Measurements from ENCODE around the gene NEGR1. TPM values are rescaled to one million over a fixed set of nuclear protein-coding genes. Genes with fewer than 3 reads are reported as not detected.

The NEGR1 gene
- total RNA-seq, 1 donor from 2014 or later, result 40.9 TPM

DNA sequence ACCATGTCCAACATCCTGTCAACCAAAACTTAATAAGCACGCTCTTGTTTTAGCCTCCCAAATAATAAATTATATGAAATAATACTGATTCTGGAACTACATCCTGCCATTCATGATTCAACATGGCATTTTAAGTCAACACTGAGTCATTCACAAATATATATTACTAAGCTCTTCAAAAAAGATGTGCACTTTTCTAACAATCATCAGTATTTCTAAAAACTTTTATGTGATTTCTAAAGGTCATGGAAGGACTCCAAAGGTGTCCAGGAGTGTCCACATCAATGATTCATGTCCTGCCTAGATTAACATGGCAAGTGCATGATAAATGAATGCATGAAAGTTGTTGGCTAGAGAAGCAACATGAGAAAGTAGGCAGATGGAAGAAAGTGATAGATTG lies 51.6 kb downstream of the NEGR1 start:
- no peak for DNase-seq

DNA sequence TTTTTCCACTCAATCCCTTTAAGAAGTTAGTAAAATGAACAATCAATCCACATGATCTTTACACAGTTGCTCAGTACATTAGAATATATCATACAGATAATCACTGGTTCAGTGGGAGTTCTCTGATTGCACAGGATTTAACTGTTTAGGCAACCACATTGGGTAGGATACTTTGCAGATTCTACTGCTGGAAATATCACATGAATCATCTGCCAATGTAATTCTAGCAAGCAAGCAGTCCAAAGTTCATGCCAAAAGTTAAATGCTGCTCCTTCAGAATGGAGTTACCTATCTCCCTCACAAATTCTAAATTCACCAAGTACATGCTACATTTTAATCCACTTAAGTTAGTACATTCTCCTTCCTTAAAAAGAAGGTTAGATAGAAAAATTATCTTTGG lies 52.4 kb downstream of the NEGR1 start:
- DNase-seq, result no peak

DNA sequence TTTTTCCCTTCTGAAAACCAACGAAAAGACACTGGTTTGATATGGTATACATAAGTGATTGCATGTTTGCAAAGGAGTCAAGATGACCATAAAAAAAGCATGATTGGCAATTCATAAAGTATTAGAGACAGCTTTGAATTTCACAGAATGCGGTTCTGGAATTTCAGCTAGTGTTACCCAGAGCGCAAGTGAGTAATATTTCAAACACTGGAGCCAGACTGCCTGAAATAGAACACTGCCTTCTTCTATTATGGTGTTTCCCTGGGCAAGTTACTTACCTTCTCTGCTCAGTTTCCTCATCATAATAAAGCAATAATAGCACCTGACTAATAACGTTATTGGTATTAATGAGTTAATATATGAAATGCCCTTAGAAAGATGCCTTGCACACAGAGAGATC lies 54.7 kb downstream of the NEGR1 start:
- no peak for DNase-seq

DNA sequence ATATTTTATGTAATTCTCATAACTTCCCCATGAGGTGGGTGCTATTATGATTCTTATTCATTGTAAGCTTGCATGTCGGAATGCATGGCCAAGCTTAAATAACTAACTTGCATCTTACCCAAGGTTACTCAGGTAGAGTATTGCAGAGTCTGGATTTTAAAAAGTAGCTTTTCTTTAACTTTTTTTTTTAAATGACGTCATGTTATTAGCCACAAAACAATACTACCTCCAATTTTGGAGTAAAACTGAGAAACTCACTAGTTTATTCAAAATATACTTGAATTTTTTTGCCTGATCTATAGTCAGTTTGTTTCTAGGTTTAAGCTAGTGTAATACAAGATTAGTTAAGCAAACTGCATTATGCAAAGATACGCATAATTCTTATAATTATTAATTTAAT lies 57.8 kb downstream of the NEGR1 start:
- DNase-seq, result no peak

DNA sequence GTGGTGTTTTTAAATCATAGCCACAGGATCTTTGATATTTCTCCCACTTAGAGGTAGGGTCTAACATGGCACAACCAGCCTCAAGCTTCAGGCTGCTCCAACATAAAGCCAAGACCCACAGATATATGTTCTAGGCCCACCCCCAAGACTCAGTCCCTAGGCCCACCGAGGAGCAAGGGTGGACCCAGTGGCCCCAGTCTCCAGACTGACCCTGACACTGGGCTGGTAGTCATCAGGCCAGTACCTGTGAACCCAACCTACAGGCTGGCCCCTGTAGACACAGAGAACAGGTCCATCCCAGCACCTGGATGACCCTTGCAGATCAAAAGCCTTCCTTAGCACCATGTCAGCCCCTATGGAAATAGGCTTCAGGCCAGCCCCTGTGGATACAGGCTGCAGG lies 60.5 kb downstream of the NEGR1 start:
- DNase-seq, result no peak

DNA sequence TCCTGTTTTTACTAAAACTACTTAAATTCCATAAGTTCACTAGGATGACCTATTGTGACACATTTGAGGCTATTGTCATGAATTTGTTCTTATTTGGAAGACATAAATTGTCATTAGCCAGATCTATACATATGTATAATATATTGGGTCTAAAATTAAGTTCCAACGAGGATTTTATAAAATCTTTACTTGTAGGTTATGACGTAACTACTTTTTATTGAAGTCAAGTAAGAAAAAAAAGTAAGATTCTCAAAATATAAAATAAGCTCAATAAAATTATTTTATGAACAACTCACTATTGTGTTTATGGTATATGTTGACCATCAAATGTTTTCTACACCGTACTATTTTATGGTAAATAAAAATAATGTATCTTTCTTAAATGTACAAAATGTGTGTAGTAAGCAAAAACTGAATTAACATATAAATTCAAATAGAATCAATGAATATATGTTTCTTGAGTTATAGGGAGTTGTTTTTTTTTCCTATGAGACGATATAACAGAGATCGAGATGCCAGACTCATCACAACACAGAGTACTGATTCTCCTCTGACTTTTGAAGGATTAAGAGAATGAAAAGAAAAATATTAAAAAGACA lies 64.1 kb downstream of the NEGR1 start:
- DNase-seq, result no peak

DNA sequence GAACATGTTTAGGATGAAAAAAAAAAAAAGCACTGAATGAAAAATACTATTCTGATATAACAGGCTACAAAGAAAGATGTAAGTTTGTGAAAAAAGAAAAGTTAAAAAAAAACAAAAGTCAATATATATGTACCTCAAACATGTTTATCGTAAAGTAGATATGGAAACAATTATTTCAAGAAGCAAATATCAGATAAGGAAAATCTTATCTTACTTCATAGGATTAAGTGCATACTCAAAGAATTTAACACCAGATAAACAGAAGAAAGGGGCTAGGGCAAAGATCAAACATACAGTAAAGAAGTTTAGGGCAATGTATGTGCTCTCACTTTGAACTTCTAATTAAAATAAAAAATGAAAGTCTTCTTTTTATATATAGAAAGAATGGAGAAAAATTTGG lies 75.3 kb downstream of the NEGR1 start:
- DNase-seq, result no peak

DNA sequence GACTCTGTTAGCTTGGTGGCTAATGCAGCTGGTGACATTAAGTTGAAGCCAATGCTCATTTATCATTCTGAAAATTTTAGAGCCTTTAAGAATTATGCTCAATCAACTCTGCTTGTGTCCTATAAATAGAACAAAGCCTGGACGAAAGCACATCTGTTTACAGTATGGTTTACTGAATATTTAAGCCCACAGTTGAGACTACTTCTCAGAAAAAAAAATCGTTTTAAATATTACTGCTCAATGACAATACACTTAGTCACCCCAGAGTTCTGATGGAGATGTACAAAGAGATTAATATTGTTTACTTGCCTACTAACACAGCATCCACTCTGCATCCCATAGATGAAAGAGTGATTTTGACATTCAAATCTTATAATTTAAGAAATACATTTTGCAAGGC lies 79.6 kb downstream of the NEGR1 start:
- DNase-seq, result no peak

DNA sequence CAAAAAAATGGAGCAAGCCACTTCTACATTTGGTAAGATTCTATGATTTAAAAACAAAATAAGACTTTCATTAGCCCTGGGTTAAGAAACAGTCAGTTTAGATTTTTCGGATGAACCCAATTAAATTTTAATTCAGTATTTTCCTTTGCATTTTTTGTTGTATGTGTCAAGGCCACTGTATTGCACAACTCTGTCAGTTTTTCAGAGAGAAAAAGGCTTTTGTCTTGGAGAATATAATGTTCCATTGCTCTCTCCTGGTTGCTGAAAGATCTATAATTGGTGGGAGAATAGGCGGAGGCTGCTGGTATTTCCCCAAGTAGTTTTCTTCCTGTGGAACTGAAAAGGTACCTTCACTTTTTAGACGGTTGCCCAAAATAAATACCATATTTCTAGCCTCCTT lies 84.6 kb downstream of the NEGR1 start:
- DNase-seq, result no peak

DNA sequence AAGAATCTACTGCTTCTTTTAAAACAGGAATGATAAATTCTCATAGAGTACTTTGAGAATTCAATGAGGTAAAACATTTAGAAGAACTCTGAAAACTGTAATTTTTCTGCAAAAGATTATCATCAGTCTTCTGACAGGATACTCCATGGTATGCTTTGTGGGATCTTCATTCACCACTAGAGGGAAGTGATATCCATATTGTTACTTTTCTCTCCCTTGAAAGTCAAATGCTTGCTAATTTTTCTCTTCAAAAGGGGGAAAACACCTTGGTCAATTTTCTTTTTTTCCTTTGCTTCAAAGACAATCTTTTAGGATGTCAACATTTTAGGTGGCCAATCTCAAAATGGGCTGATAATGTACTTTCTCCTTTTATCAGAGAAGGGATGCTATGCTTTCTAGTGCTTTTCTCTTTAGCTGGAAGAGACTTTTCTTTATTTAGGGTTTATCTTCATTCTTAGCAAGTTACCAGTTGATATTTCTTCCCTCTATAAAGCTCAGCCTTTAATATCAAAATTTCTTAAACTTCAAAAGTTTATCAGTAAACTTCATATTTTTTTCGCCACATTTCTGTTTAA lies 95.5 kb downstream of the NEGR1 start:
- DNase-seq, result no peak

DNA sequence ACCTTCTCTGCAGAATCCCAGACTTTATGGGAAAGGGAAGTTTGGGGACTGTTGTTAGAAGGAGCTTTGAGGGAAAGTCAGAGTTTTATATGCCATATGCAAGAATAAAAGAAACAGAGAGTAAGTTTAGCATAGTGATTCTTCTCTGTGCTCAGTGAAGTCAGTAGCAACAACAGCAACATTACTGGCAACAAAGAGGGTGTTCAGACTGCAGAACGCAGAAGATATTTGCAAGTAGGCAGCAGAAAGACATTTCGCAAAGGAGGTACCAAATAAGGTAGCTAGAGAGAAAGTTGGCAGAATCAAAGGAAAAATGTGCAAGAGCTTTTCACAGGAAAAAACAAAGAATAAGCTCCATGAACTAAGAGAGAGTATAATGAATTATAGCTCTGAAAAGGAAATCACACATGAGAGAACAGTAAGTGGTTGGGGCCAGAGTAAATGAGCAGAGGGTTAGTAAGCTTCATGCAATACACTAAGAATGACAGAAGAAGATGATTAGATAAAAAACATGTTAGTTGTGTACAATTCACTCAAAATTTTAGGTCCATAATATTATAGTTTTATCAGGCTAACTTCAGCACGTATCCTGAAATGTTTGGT lies 98.1 kb downstream of the NEGR1 start:
- DNase-seq, result no peak

DNA sequence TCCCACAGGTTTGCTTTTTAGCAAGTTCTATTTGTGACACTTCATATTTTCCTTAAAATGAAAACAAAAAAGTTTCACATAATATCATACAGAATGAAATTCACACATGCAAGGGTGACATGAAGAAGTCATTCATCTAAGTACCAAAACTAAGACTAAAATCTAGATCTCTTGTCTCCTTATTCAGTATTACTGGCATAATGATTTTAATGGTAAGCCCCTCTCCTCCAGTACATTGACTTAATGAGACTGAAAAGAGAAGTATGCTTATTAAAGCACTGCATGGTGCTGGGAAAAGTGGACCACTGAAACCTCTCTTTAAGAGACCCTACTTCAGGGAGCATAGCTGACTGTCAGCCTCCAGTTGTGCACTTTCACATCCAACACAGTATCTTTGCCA lies 99.5 kb downstream of the NEGR1 start:
- DNase-seq, result no peak

DNA sequence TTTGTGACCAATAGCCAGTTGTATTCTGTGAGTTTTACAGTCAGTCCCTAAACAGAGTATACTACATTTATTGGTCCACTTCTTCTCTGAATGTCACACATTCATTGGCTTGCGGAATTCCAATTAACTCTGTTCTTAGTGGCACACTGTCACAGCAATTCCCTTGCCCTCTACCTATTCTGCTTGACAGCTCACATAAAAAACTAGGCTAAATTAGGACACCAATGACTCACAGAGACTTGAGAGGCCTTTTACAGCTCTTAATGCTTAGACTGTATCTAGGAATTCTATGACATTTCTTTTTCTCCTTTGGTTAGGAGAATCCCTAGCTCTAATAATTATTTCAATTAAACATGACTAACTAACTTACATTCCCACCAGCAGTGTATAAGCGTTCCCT lies 104.1 kb downstream of the NEGR1 start:
- DNase-seq, result no peak

DNA sequence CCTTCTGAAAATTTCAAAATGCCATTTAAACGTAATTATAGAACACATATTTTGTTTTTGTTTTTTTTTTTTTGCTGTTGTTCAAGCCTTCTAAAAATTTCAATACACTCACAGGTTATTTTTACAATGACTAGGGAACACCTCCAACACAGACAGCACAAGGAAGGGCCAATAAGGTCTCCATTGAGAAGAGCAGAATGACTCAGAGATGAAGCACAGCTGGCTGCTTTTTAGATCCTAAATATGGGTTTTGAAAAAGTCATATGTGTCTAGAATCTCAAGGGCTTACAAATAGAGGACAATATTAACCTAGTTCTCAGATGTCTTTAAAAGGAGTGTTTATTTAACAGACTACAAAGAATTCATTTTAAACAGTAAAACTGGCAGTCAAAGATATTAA lies 104.6 kb downstream of the NEGR1 start:
- no peak for DNase-seq

DNA sequence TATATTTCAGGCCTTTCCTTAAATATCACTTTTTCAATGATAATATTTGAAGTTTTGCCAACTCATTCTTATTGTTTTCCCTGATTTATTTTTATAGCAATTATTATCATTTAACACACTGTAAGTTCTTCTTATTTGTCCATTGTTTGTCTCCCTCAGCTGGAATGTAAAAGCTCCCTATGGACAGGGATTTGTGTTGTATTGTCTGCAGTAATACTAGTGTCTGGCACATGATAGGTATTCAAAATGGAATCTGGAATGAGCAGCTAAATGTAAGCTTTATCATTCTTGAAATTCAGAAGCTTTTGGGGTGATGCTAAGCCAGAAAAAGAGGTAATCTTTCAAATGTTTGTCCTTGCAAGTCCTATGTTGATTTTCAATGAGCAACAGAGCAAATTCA lies 112.1 kb downstream of the NEGR1 start:
- DNase-seq, result no peak

DNA sequence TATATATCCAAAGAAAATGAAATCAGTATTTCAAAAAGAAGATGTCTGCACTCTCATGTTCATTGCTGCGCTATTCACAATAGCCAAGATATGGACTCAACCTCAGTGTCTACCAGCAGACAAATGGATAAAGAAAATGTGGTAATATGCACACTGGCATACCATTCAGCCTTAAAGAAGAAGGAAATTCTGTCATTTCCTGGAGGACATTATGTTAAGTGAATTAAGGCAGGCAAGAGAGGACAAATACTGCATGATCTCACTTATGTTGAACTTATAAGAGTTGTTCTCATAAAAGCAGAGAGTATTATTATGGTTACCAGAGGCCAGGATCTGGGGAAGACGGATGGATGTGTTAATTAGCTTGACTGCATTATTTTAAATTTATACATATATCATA lies 115.9 kb downstream of the NEGR1 start:
- DNase-seq, result no peak

DNA sequence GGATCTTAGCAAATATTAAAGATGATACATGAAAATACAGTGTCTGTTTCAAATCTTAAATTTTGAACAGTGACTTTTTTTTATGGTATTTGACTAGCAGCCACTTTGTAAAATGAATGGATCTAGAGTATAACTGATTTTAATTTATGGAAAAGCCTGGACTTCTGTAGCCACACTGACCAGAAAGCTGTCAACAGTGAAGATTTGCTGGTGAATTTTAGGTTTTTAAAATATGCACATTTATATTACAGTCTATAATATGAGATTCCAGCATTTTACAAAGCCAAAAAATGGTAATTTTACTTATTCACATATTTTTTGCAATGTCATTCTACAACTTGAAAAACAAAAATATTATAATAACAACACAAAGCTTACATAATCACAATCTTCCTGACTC lies 131.8 kb downstream of the NEGR1 start:
- DNase-seq, result no peak

DNA sequence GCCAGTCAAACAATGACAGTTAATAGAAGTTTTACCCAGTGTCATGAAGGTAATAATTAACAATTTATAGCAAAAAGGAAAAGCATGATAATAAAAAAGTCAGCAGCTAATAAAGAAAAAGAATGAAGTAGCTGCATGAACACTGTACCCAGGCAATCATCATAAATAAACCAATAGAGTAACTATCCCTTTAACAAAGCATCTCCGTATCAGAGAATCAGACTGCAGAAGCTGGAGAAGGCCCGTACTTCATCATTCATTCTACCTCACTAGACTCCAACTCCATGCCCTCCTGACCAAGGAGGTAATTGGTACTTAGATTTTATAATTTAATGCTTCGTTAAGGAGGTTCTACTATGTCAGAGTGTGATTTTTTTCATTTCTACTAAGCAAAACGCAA lies 140.5 kb downstream of the NEGR1 start:
- no peak for DNase-seq

DNA sequence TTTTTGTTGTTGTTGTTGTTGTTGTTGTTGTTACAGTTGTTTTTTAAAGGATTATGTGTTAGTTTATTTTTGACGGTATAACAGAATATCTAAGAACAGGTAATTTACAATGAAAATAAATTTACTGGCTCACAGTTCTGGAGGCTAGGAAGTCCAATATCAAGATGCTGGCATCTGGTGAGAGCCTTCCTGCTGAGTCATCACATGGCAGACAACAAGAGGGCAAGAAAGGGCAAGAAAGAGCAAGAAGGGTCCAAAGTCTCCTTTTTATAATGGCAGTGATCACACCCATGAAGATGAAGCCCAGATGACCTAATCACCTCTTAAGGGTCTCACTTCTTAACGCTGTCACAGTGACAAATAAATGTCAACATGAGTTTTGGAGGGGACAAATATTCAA lies 142.1 kb downstream of the NEGR1 start:
- no peak for DNase-seq

DNA sequence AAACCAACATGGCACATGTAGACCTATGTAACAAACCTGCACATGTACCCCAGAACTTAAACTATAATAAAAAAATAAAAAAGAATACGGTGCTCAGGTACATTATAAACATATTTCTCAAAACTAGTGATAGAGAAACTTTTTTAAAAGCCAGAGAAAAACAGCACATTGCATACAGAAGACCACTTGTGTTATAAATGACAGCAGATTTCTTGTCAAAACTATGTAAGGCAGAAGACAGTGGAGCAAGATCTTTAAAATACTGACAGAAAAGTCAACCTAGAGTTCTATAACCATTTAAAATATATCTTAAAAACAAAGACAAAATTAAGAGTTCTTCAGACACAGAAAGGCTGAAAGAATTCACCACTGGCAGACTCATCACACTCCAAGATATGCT lies 144.7 kb downstream of the NEGR1 start:
- no peak for DNase-seq

DNA sequence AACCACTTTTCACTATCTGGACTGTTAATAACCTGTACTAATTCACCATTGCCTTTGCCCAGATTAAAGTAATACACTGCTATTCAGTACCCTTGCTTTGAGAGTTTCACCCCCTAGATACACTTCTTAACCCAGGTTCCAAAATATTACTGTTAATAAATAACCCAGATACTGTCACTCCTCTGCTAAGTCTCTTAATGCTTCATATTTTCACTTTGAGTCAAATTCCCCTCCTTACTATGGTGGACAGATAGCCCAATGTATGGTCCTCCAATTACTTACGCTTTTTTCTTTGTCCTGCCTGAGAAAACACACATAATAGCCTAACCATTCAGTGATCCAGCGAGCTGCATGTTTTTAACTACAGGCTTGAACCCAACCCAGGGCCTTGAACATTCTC lies 152.5 kb downstream of the NEGR1 start:
- no peak for DNase-seq

DNA sequence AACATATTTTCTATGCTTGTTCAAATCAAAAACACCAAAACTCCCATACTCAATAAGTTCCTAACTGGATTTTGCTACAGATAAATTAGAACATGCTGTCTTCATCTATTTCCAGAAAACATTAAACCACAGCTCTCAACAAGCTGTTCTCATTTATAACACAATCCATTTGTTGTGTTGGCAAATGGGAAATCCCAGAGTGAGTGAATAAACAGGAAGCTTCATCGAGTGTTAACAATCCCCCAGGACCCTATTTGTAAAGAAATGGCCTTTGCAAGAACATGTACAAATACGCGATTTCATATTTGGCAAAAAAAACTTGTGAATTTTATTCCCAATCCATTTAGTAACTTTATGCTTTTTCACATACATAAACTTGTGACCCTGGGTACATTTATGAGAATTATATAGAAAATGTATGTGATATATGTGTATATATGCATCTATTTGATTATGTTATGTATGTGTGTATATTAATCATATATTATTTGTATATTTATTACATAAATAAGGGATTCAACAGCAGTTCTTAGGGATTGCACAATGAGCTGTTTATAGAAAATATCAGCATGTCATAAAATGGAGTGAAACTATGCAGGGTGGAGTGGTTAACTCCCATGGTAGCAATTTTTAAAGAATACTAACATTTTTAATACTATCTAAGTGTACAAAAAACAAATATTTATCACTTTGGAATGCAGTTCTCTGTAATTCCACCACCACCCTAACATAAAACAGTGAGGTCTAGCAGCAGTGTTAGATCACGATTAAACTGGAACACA lies 160.0 kb downstream of the NEGR1 start:
- DNase-seq, result no peak

DNA sequence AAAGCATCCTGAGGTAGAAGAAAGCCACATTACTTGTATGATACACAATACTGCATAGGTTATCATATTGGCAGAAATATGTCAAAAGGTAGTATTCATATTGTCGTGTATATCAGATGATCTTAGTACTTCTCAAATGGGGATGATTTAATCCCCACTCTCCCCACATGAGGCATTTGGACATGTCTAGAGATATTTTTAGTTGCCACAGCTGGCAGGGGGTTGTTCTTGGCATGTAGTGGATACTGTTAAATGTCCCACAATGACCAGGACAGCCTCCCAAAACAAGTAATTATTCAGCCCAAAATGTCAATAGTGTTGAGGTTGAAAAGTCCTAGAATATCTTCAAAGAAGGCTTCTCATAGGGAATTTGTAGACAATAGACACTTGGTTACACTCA lies 162.8 kb downstream of the NEGR1 start:
- no peak for DNase-seq

DNA sequence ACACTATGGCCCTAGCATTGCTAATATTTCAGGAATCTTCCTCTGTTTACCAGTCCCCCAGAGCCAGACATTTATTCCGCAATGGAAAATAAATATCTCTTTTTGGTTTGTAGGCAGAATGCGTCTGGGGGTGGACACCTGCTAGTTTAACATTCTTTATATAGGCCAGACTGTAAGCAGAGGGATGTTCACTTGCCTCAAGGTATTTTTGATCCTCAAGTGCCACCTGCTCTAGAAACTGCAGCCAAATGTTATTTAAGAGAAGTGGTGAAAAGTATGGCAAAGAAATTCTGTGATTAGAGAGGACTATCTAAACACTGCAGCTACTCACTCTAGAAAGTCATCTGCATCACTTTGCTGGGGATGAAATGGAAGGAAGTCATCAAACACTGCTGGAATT lies 164.7 kb downstream of the NEGR1 start:
- no peak for DNase-seq
